HepG2 (cell line): ENCODE results near the gene NLRC3.

Source experiments
- CAMTA2 ChIP-seq: sonication (generic); formaldehyde crosslinking; IDR thresholded peaks from 2 replicates; pipeline ENCODE4 v1.4.0; 2020; ENCODE audit warnings: mild to moderate bottlenecking, missing genetic modification reagents, borderline replicate concordance
- CTCF ChIP-seq: sonication (generic); formaldehyde crosslinking; IDR thresholded peaks from 2 replicates; pipeline ENCODE4 v1.5.0; 2020; ENCODE audit warnings: mild to moderate bottlenecking, missing genetic modification reagents, moderate library complexity
- DNMT3B ChIP-seq: conservative IDR thresholded peaks from 2 replicates; pipeline ENCODE4 v1.6.1; 2016; ENCODE audit warnings: missing biosample characterization, control low read depth
- GATAD2A ChIP-seq: IDR thresholded peaks from 2 replicates; pipeline ENCODE4 v1.6.1; 2016
- GRHL1 ChIP-seq: sonication (generic); formaldehyde crosslinking; conservative IDR thresholded peaks from 2 replicates; pipeline ENCODE4 v1.8.0; 2022; ENCODE audit warnings: missing genetic modification reagents
- KDM4B ChIP-seq: sonication (generic); formaldehyde crosslinking; IDR thresholded peaks from 2 replicates; pipeline ENCODE4 v1.4.0; 2020; ENCODE audit warnings: missing genetic modification reagents
- KLF13 ChIP-seq: sonication (generic); formaldehyde crosslinking; IDR thresholded peaks from 2 replicates; pipeline ENCODE4 v1.4.0; 2020; ENCODE audit warnings: mild to moderate bottlenecking, missing genetic modification reagents
- NFE2L1 ChIP-seq: sonication (generic); formaldehyde crosslinking; IDR thresholded peaks from 2 replicates; pipeline ENCODE4 v1.4.0; 2020; ENCODE audit warnings: missing genetic modification reagents, mild to moderate bottlenecking, borderline replicate concordance
- NR3C1 ChIP-seq: sonication (generic); formaldehyde crosslinking; IDR thresholded peaks from 2 replicates; pipeline ENCODE4 v1.4.0; 2020; ENCODE audit warnings: missing genetic modification reagents
- POLR2AphosphoS5 ChIP-seq: IDR thresholded peaks from 2 replicates; pipeline ENCODE4 v1.6.1; 2012; ENCODE audit warnings: low read depth, low read length
- REST ChIP-seq, 2 experiments: IDR thresholded peaks; 2 replicates each; pipeline ENCODE4 v1.6.1; 2011 to 2012; ENCODE audit warnings: low read length in 2 of 2, borderline replicate concordance in 1 of 2, low read depth in 1 of 2, mild to moderate bottlenecking in 1 of 2, moderate library complexity in 1 of 2
- ZSCAN5A ChIP-seq: sonication (generic); formaldehyde crosslinking; IDR thresholded peaks from 2 replicates; pipeline ENCODE4 v1.8.0; 2022; ENCODE audit warnings: mild to moderate bottlenecking, missing genetic modification reagents, borderline replicate concordance

- TF ChIP-seq CAMTA2 (CRISPR knock-in tag) (no peak), GATAD2A (no peak), KDM4B (CRISPR knock-in tag) (no peak), NFE2L1 (CRISPR knock-in tag) (no peak), ZSCAN5A (CRISPR knock-in tag) (no peak), POLR2AphosphoS5 (no peak), CTCF (CRISPR knock-in tag) (no peak), NR3C1 (CRISPR knock-in tag) (no peak), GRHL1 (CRISPR knock-in tag) (no peak), REST (IDR thresholded peaks at IDR 0.05; ENCODE audit: borderline replicate concordance in 1 of 2, low read depth in 1 of 2, low read length in 2 of 2) (no peak), KLF13 (CRISPR knock-in tag) (no peak), DNMT3B (CRISPR knock-in tag) (no peak)
Observed at GRCh38 chr16:3520413-3520812, 56.8 kb downstream of the NLRC3 start.
